Smooth muscle cell (in vitro differentiated cells): Measurements from ENCODE around the gene GSE1. TPM values are rescaled to one million over a fixed set of nuclear protein-coding genes. Genes with fewer than 3 reads are reported as not detected.

Experiments used
- DNase-seq: peaks from one replicate; lab custom pipeline; 2025; ENCODE audit not compliant: unreplicated experiment; lab: John Stamatoyannopoulos, UW
- H2AFZ ChIP-seq: fragments of 200-600 bp; sonication (generic); 2 replicates; pipeline ENCODE4 v1.6.0; 2016; ENCODE audit warnings: antibody characterized with exemption, low read depth, mild to moderate bottlenecking
- H3F3A ChIP-seq: fragments of 200-600 bp; sonication (generic); 2 replicates; pipeline ENCODE4 v1.6.0; 2017; ENCODE audit warnings: antibody characterized with exemption, low read depth
- H3K27ac ChIP-seq: fragments of 200-600 bp; sonication (generic); 2 replicates; pipeline ENCODE4 v1.5.1; 2016; ENCODE audit warnings: low read depth, mild to moderate bottlenecking
- H3K27me3 ChIP-seq: fragments of 200-600 bp; sonication (generic); 2 replicates; pipeline ENCODE4 v1.6.1; 2016; ENCODE audit warnings: low read depth, mild to moderate bottlenecking
- H3K36me3 ChIP-seq: fragments of 200-600 bp; sonication (generic); 2 replicates; pipeline ENCODE4 v1.5.1; 2016; ENCODE audit warnings: low read depth
- H3K4me1 ChIP-seq: fragments of 200-600 bp; sonication (generic); 2 replicates; pipeline ENCODE4 v1.5.1; 2016; ENCODE audit warnings: low read depth
- H3K4me2 ChIP-seq: fragments of 200-600 bp; sonication (generic); 2 replicates; pipeline ENCODE4 v1.6.0; 2016; ENCODE audit warnings: mild to moderate bottlenecking
- H3K4me3 ChIP-seq: fragments of 200-600 bp; sonication (generic); 2 replicates; pipeline ENCODE4 v1.5.1; 2016; ENCODE audit warnings: mild to moderate bottlenecking
- H3K79me2 ChIP-seq: fragments of 200-600 bp; sonication (generic); 2 replicates; pipeline ENCODE4 v1.6.0; 2016; ENCODE audit warnings: low read depth, mild to moderate bottlenecking
- H3K9ac ChIP-seq: fragments of 200-600 bp; sonication (generic); 2 replicates; pipeline ENCODE4 v1.6.0; 2016; ENCODE audit warnings: low read depth
- H3K9me3 ChIP-seq: fragments of 200-600 bp; sonication (generic); replicated peaks from 2 replicates; pipeline ENCODE4 v1.5.1; 2016; ENCODE audit warnings: low read depth
- H4K20me1 ChIP-seq: fragments of 200-600 bp; sonication (generic); 2 replicates; pipeline ENCODE4 v1.6.0; 2016; ENCODE audit warnings: low read depth
- WGBS: methylation state at CpG from one replicate; pipeline ENCODE4 v1.1.7; 2016; ENCODE audit warnings: low lambda C conversion rate; 5-methylcytosine and 5-hydroxymethylcytosine counted together
- polyA plus RNA-seq: library from polyadenylated mRNA; unstranded; fragments of >200 nt; fragmentation: Nextera tagmentation; extraction: Ambion mirVana; gene quantifications from 2 replicates; pipeline ENCODE4 v1.2.1, GENCODE V29; 2016
- total RNA-seq: library from RNA; depleted of rRNA; stranded (reverse); fragments of >200 nt; gene quantifications from 2 replicates; pipeline ENCODE4 v1.2.3, GENCODE V29; 2014
- TF ChIP-seq, protein P1 (sequence below): fragments of 200-600 bp; sonication (generic); IDR thresholded peaks from 2 replicates; pipeline ENCODE4 v1.5.1; 2017; ENCODE audit warnings: borderline replicate concordance, mild to moderate bottlenecking, antibody characterized with exemption; ENCODE audit not compliant: insufficient read depth, poor library complexity, severe bottlenecking

The GSE1 gene
- total and polyA plus RNA-seq, 2 experiments from 2014 or later: 13.6 to 27.7 TPM

DNA sequence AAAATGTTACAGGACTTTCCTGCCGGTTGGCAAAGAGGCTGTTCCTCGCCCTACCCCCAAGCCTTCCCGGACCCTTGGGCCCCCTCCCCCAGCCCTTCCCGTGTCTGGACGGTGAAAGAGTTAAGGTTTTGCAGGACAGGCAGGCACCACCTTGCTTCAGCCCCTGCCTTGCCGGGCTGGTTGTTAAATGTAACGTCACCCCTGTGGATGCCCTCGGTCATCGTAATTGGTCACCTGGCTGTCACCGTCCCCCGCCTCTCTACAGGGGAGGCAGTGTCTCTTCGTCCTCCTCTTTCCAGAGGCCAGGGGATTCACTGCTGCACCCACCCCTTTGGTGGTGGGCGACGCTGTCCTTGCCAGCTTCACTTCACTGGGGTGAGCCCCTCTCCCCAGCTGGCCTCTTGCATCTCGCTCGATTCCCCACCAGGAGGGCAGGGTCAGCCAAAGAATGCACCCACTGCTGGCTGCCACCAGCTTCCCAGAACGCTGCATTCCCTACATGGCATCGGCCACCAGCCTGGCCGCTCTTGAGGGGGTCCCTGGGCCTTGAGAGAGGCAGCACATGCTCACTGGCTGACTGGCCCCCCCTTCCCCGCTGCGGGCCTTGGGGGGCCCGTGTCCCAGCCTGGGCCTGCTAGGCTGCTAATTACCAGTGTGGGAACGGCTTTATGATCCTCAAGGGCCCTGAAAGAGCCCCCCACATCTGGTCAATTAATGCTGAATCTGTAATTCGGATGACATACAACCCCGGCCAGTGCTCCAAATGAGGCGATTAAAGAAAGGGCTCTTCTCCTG, 25.2 kb upstream of the GSE1 start:
- Histone ChIP-seq H3K4me1 (peaks cover 30% of the 10 kb centered on the region), H3K4me3 (no peak overlapping the region), H3F3A (no peaks in the 10 kb centered on the region), H3K36me3 (no peaks in the 10 kb centered on the region), H3K9ac (no peak overlapping the region), H3K9me3 (no peaks in the 10 kb centered on the region), H4K20me1 (peaks cover 82% of the 10 kb centered on the region), H3K79me2 (peaks cover 50% of the 10 kb centered on the region), H2AFZ (no peak overlapping the region), H3K4me2 (no peak overlapping the region), H3K27ac (no peak overlapping the region), H3K27me3 (no peaks in the 10 kb centered on the region)
- 84% methylated on average over 25 of the region's 26 CpGs for WGBS
- no peak for DNase-seq
- TF ChIP-seq, protein P1, sequence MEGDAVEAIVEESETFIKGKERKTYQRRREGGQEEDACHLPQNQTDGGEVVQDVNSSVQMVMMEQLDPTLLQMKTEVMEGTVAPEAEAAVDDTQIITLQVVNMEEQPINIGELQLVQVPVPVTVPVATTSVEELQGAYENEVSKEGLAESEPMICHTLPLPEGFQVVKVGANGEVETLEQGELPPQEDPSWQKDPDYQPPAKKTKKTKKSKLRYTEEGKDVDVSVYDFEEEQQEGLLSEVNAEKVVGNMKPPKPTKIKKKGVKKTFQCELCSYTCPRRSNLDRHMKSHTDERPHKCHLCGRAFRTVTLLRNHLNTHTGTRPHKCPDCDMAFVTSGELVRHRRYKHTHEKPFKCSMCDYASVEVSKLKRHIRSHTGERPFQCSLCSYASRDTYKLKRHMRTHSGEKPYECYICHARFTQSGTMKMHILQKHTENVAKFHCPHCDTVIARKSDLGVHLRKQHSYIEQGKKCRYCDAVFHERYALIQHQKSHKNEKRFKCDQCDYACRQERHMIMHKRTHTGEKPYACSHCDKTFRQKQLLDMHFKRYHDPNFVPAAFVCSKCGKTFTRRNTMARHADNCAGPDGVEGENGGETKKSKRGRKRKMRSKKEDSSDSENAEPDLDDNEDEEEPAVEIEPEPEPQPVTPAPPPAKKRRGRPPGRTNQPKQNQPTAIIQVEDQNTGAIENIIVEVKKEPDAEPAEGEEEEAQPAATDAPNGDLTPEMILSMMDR: no peak

DNA sequence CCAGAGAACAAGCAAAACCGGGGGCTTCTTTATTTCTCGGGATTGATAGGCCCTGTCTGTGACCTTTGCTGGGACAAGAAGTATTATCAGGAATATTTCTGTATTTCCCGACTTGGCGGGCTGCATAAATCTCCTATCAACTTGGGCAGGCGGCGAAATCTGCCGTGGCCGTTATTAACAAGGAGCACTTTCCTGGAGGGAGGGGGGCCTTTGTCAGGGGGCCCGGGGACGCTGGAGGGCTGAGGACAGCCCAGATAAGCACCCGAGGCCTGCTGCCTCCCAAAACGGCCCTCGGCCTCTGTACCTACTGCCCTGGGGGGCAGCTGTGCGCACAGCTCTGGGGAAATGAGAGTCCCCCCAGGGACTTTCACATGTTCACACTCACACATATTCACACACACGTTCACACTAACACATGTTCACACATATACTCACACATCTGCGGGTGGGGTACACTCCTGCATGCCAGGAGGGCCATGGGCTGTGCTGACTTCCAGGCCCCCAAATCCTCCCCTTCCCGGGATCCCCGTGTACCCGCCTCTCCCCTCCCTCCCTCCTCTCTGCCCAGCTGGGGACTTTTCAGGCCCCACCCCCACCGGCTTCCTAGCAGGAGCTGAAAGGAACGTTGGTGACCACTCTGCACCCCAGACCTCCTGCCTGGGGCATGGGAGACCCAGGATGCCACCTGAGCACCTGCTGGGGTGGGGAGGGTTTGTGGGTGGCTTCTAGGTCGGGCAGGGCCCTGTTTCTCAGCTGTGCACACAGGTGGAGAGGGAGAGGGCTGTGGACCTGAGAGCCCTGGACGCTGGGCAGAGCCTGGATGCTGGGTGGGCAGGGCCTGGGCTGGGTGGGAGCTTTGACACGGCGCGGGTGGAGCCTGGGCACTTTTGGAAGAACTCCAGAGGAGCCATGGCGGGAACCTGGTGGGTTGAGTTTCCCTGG, 24.3 kb upstream of the GSE1 start:
- WGBS: 83% methylated on average over 25 of the region's 27 CpGs
- Histone ChIP-seq H3K27me3 (no peaks in the 10 kb centered on the region), H4K20me1 (peaks cover 87% of the 10 kb centered on the region), H3K27ac (no peak overlapping the region), H3K9me3 (no peaks in the 10 kb centered on the region), H3F3A (no peaks in the 10 kb centered on the region), H3K36me3 (no peaks in the 10 kb centered on the region), H3K4me2 (no peak overlapping the region), H3K4me1 (peaks cover 30% of the 10 kb centered on the region), H2AFZ (no peak overlapping the region), H3K79me2 (peaks cover 50% of the 10 kb centered on the region), H3K4me3 (no peak overlapping the region), H3K9ac (no peak overlapping the region)
- TF ChIP-seq, protein P1: no peak
- DNase-seq: no peak

DNA sequence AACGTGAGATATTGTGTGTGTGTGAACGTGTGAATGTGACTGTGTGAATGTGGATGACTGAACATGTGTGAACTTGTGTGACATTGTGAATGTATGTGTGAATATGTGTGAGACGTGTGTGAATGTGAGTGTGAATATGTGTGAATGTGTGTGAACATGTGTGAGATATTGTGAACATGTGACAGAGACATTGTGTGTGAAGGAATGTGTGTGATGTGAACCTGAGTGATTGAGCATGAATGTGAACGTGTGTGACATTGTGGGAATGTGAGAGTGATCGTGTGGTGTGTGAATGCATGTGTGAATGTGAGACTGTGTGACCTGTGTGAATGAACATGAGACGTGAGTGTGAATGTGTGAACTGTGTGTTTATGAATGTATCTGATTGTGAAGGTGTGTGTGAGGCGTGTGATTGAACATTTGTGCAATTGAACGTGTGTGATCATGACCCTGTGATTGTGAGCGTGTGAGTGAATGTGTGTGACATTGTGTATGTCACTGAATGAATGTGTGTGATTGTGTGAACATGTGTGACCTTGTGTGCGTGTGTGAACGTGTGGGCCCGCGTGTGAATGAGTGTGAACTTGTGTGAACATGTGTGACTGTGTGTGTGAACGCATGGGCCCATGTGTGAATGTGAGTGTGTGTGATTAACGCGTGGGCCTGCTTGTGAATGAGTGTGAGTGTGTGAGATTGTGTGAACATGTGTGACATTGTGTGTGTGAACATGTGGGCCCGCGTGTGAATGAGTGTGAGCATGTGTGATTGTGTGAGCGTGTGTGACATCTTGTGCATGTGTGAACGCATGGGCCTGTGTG, 23.2 kb upstream of the GSE1 start:
- H3K27ac ChIP-seq: no peak overlapping the region
- no peak overlapping the region for H3K9ac ChIP-seq
- 98% methylated on average over 20 of the region's 20 CpGs for WGBS
- no peaks in the 10 kb centered on the region for H3K36me3 ChIP-seq
- H3K79me2 ChIP-seq: peaks cover 42% of the 10 kb centered on the region
- peaks cover 88% of the 10 kb centered on the region for H4K20me1 ChIP-seq
- TF ChIP-seq, protein P1: no peak
- no peak overlapping the region for H3K4me2 ChIP-seq
- H3F3A ChIP-seq: no peaks in the 10 kb centered on the region
- peaks cover 26% of the 10 kb centered on the region for H3K4me1 ChIP-seq
- no peaks in the 10 kb centered on the region for H3K27me3 ChIP-seq
- no peak overlapping the region for H2AFZ ChIP-seq
- H3K4me3 ChIP-seq: no peak overlapping the region
- no peaks in the 10 kb centered on the region for H3K9me3 ChIP-seq
- DNase-seq: no peak
